ENCODE data around the gene OSBPL6. TPM values are rescaled to one million over a fixed set of nuclear protein-coding genes. Genes with fewer than 3 reads are reported as not detected.

OSBPL6 gene
- total and polyA plus RNA-seq, 2 of the 13 experiments (the other 11 are each of a cell fraction or from before 2014, with no cell fraction given): 0.03 to 0.11 TPM

- TF ChIP-seq E2F2 (CRISPR knock-in tag; IDR thresholded peaks at IDR 0.05; ENCODE audit: borderline replicate concordance): no peak
- TF ChIP-seq NFATC3 (CRISPR knock-in tag; IDR thresholded peaks at IDR 0.05): no peak
- TF ChIP-seq ESRRA (CRISPR knock-in tag; IDR thresholded peaks at IDR 0.05; ENCODE audit: low read depth): no peak
- no peak for TF ChIP-seq NRL (CRISPR knock-in tag; IDR thresholded peaks at IDR 0.05; ENCODE audit: borderline replicate concordance)
- no peak for TF ChIP-seq CCAR2 (optimal IDR thresholded peaks at IDR 0.05; ENCODE audit: low read depth, low read length)
- no peak for TF ChIP-seq KMT2A (CRISPR knock-in tag; IDR thresholded peaks at IDR 0.05)
- no peak for TF ChIP-seq SNAI1 (CRISPR knock-in tag; IDR thresholded peaks at IDR 0.05; ENCODE audit: borderline replicate concordance)
- TF ChIP-seq GATAD2A (CRISPR knock-in tag; IDR thresholded peaks at IDR 0.05): peak; percentile 83
- no peak for TF ChIP-seq REST (IDR thresholded peaks at IDR 0.05; ENCODE audit: borderline replicate concordance in 1 of 2, low read depth in 1 of 2, low read length in 2 of 2)
- TF ChIP-seq ZNF75D (CRISPR knock-in tag; IDR thresholded peaks at IDR 0.05; ENCODE audit: borderline replicate concordance): no peak
- 0 out of 2 replicates have a peak, but pooled peaks have one; percentile 29 for TF ChIP-seq MYPOP (CRISPR knock-in tag; IDR thresholded peaks at IDR 0.05)
- TF ChIP-seq TFDP2 (CRISPR knock-in tag; IDR thresholded peaks at IDR 0.05): peak; percentile 83
- TF ChIP-seq ZNF572 (CRISPR knock-in tag; IDR thresholded peaks at IDR 0.05): peak; percentile 58; the same call in 1 of the 2 replicates
- no peak for TF ChIP-seq ZNF34 (CRISPR knock-in tag; IDR thresholded peaks at IDR 0.05; ENCODE audit: borderline replicate concordance)
- TF ChIP-seq ATM (IDR thresholded peaks at IDR 0.05; ENCODE audit: borderline replicate concordance): no peak
- no peak for TF ChIP-seq ZNF30 (CRISPR knock-in tag; IDR thresholded peaks at IDR 0.05)
- no peak for TF ChIP-seq ZNF468 (CRISPR knock-in tag; IDR thresholded peaks at IDR 0.05)
- TF ChIP-seq ATF1 (CRISPR knock-in tag; IDR thresholded peaks at IDR 0.05): no peak
- TF ChIP-seq ZNF44 (CRISPR knock-in tag; IDR thresholded peaks at IDR 0.05): no peak
These were observed 220.2 kb downstream of the OSBPL6 start (continued) for GRCh38 chr2:178414266-178415247.
